Measurements from ENCODE around the gene ASPDH. TPM values are rescaled to one million over a fixed set of nuclear protein-coding genes. Genes with fewer than 3 reads are reported as not detected.

ASPDH gene
- total and polyA plus RNA-seq, 2 experiments from 2014 or later = not detected

DNA sequence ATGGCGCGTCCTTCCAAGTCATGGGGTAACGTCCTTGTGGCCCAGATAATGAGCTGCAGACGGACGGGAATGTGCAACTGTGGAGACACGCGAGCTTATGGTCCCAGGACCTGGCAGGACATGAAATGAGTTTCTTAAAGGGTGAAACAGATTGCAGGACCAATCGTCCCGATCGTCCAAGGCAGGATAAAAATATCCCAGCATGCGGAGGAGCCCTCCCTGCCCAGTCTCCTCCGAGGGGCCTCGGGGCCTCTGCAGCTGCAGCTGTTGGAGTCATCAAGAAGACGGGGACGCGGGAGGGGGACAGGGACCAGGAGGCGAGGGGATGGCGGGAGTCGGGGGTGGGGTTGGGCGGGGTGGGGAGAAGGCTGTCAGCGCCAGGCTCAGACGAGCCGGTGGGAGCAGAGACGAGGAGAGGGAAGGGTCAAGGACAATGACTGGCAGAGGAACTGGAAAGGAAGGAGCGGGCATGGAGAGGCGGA is 22.7 kb downstream of the ASPDH start:
- no peak overlapping the region for H3K9ac ChIP-seq
- no peak overlapping the region for H3K4me2 ChIP-seq (ENCODE audit: unreplicated experiment)
- TF ChIP-seq EZH2 (IDR thresholded peaks at IDR 0.05; ENCODE audit: insufficient read depth, poor library complexity, severe bottlenecking) = no peak
- TF ChIP-seq EZH2phosphoT487 (IDR thresholded peaks at IDR 0.05; ENCODE audit: insufficient read depth, low read depth) = no peak
- no peak overlapping the region for H3K27ac ChIP-seq
- H3K9me2 ChIP-seq (ENCODE audit: insufficient read depth) = no peaks in the 10 kb centered on the region
- in situ Hi-C loops (cut with MboI) = no loop called here
- H2AFZ ChIP-seq = no peak overlapping the region
- no peaks in the 10 kb centered on the region for H3K79me2 ChIP-seq (ENCODE audit: insufficient read depth)
- H3K27me3 ChIP-seq (replicated peaks; ENCODE audit: insufficient read depth) = peaks cover 13% of the 10 kb centered on the region; the same call in 1 of the 2 replicates
- no peaks in the 10 kb centered on the region for H3K9me3 ChIP-seq (ENCODE audit: low read depth)
- no peaks in the 10 kb centered on the region for H3K36me3 ChIP-seq (ENCODE audit: low read depth)
- no peak for DNase-seq
- no peak overlapping the region for H3K4me3 ChIP-seq
- H3F3A ChIP-seq (ENCODE audit: insufficient read depth) = no peaks in the 10 kb centered on the region
- H3K4me1 ChIP-seq (ENCODE audit: insufficient read depth) = no peaks in the 10 kb centered on the region
- H4K20me1 ChIP-seq (ENCODE audit: insufficient read depth) = no peaks in the 10 kb centered on the region
- WGBS, 2 experiments (ENCODE audit: low coverage in 1 of 2, low lambda C conversion rate in 2 of 2, missing lambda C conversion rate in 2 of 2) = 26 to 32% methylated on average over 17 to 26 of the region's 26 CpGs

DNA sequence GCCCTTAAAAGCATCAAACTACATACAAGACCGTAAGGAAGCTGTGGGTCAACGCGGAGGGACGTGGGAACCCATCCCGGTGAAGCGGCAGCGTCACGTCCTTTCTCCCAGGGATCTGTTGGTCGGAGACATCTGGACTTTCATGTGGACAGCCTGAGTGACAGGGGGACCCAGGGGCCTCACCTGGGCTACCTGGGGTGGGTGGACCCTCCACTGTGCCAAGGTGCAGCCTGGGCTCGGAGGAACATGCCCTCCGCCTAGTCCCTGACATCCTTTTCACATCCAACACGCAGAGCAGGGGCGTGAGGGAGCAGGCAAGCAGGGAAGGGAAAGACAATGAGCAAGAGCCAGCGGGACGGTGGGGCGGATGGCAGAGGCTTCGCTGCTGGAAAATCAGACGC is 23.3 kb downstream of the ASPDH start:
- Histone ChIP-seq H3F3A (ENCODE audit: insufficient read depth) (no peaks in the 10 kb centered on the region), H3K4me2 (ENCODE audit: unreplicated experiment) (no peak overlapping the region), H3K4me3 (no peak overlapping the region), H3K9me2 (ENCODE audit: insufficient read depth) (no peaks in the 10 kb centered on the region), H3K79me2 (ENCODE audit: insufficient read depth) (no peaks in the 10 kb centered on the region), H3K27ac (no peak overlapping the region), H2AFZ (no peak overlapping the region), H3K4me1 (ENCODE audit: insufficient read depth) (no peaks in the 10 kb centered on the region), H3K27me3 (replicated peaks; ENCODE audit: insufficient read depth) (peaks cover 13% of the 10 kb centered on the region; the same call in 1 of the 2 replicates), H4K20me1 (ENCODE audit: insufficient read depth) (no peaks in the 10 kb centered on the region), H3K9me3 (ENCODE audit: low read depth) (no peaks in the 10 kb centered on the region), H3K9ac (no peak overlapping the region), H3K36me3 (ENCODE audit: low read depth) (no peaks in the 10 kb centered on the region)
- in situ Hi-C loops (cut with MboI) = no loop called here
- no peak for DNase-seq
- 76 to 77% methylated on average over 17 to 18 of the region's 18 CpGs for WGBS, 2 experiments (ENCODE audit: low coverage in 1 of 2, low lambda C conversion rate in 2 of 2, missing lambda C conversion rate in 2 of 2)
- TF ChIP-seq EZH2 (IDR thresholded peaks at IDR 0.05; ENCODE audit: insufficient read depth, poor library complexity, severe bottlenecking) = no peak
- no peak for TF ChIP-seq EZH2phosphoT487 (IDR thresholded peaks at IDR 0.05; ENCODE audit: insufficient read depth, low read depth)

DNA sequence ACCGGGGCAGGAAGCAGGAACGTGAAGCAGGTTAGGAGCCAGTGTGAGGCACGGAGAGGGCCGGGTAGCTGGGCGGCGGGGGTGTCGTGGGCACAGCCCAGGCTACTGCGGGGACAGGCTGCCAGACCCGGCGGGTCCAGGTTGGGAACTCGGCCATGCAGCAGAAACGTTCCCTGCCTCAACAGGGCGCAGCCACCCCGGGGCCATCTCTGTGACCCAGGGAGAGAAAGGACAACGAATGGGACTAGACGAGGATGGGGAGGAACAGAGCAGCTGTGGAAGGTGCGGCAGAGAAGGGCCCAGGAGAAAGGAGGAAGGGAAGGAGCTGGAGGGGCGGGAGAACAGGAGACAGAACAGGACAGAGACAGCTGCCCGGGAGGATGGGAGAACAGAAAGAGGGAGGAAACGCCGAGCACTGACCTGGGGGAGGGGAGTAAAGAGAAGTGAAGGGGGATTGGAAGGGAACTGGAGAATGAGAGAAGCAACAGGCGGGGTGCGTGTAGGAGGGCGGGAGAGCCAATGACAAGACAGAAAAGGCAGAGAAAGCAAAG is 24.2 kb downstream of the ASPDH start:
- 52 to 64% methylated on average over 22 to 24 of the region's 24 CpGs for WGBS, 2 experiments (ENCODE audit: low coverage in 1 of 2, low lambda C conversion rate in 2 of 2, missing lambda C conversion rate in 2 of 2)

DNA sequence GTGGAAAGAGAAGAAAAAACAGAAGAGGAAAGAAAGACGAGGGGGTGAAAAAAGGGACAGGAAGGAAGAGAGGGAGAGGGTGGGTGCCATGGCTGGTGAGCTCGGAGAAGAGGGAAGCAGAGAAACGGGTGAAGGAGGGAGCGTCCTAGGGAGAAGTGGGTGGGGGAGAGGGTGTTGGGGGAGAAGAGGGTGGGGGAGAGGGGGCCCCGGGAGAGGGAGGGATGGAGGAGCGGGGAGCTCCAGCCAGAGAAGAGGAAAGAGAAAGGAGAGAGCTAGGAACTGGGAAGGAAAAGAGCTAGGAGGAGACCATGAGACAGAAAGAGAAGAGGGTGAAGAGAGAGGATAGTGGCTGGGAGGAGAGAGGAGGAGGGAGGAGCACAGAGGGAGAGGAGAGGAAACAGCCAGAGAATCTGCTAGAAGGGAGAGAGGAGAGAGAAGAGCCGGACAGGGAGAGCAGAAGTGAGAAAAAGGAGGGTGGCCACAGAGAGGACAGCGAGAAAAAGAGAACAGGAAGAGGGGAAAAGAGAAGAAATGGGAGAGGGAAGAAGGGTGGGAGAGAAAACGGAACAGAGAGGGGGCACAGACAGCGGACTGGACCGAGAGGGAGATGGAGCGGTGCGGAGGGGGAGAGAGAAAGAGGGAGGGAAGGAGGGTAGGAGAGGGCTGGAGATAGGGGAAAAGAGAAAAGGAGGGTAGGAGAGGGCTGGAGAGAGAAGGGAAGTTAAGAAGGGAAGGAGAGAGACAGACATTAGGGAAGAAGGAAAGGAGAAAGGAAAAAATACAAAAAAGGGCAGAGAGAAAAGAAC is 25.1 kb downstream of the ASPDH start:
- in situ Hi-C loops (cut with MboI) = no loop called here
- Histone ChIP-seq H3K36me3 (ENCODE audit: low read depth) (no peaks in the 10 kb centered on the region), H3K27ac (no peak overlapping the region), H2AFZ (no peak overlapping the region), H3K79me2 (ENCODE audit: insufficient read depth) (no peaks in the 10 kb centered on the region), H3K27me3 (replicated peaks; ENCODE audit: insufficient read depth) (peaks cover 13% of the 10 kb centered on the region; the same call in 1 of the 2 replicates), H3K9ac (no peak overlapping the region), H3K4me2 (ENCODE audit: unreplicated experiment) (no peak overlapping the region), H3K4me3 (no peak overlapping the region), H3K9me3 (ENCODE audit: low read depth) (no peaks in the 10 kb centered on the region), H4K20me1 (ENCODE audit: insufficient read depth) (no peaks in the 10 kb centered on the region), H3K4me1 (ENCODE audit: insufficient read depth) (no peaks in the 10 kb centered on the region), H3K9me2 (ENCODE audit: insufficient read depth) (no peaks in the 10 kb centered on the region), H3F3A (ENCODE audit: insufficient read depth) (no peaks in the 10 kb centered on the region)
- no peak for DNase-seq
- TF ChIP-seq EZH2 (IDR thresholded peaks at IDR 0.05; ENCODE audit: insufficient read depth, poor library complexity, severe bottlenecking) (no peak), EZH2phosphoT487 (IDR thresholded peaks at IDR 0.05; ENCODE audit: insufficient read depth, low read depth) (no peak)
- WGBS, 2 experiments (ENCODE audit: low coverage in 1 of 2, low lambda C conversion rate in 2 of 2, missing lambda C conversion rate in 2 of 2) = 31 to 39% methylated on average over 5 to 13 of the region's 13 CpGs

More for the DNA sequence above, 24.2 kb downstream of the ASPDH start:
- TF ChIP-seq EZH2phosphoT487 (IDR thresholded peaks at IDR 0.05; ENCODE audit: insufficient read depth, low read depth) = no peak
- no peak for TF ChIP-seq EZH2 (IDR thresholded peaks at IDR 0.05; ENCODE audit: insufficient read depth, poor library complexity, severe bottlenecking)
- Histone ChIP-seq H4K20me1 (ENCODE audit: insufficient read depth) (no peaks in the 10 kb centered on the region), H3K9ac (no peak overlapping the region), H3K27me3 (replicated peaks; ENCODE audit: insufficient read depth) (peaks cover 13% of the 10 kb centered on the region; the same call in 1 of the 2 replicates), H3K79me2 (ENCODE audit: insufficient read depth) (no peaks in the 10 kb centered on the region), H3K27ac (no peak overlapping the region), H3F3A (ENCODE audit: insufficient read depth) (no peaks in the 10 kb centered on the region), H3K9me2 (ENCODE audit: insufficient read depth) (no peaks in the 10 kb centered on the region), H3K9me3 (ENCODE audit: low read depth) (no peaks in the 10 kb centered on the region), H3K4me3 (no peak overlapping the region), H2AFZ (no peak overlapping the region), H3K36me3 (ENCODE audit: low read depth) (no peaks in the 10 kb centered on the region), H3K4me2 (ENCODE audit: unreplicated experiment) (no peak overlapping the region), H3K4me1 (ENCODE audit: insufficient read depth) (no peaks in the 10 kb centered on the region)
- in situ Hi-C loops (cut with MboI) = no loop called here
- no peak for DNase-seq

Data from GM23248 (cell line).